Neural cell (in vitro differentiated cells): Measurements from ENCODE around the gene CD8B2. TPM values are rescaled to one million over a fixed set of nuclear protein-coding genes. Genes with fewer than 3 reads are reported as not detected.
"Not testable (repeated sequence)": the region's sequence is repeated elsewhere in the genome, so short reads cannot be mapped to it uniquely, and the experiment has no call there.

Experiments
- H2AFZ ChIP-seq: fragments of 200-600, 300-800 bp; sonication (generic), shearing (Covaris generic); 2 replicates; pipeline ENCODE4 v1.6.0; 2014; ENCODE audit warnings: low read depth, mild to moderate bottlenecking, antibody characterized with exemption, low read length, moderate library complexity
- H3F3A ChIP-seq: fragments of 200-600 bp; shearing (Covaris generic); 2 replicates; pipeline ENCODE4 v1.6.1; 2016; ENCODE audit warnings: mild to moderate bottlenecking, moderate library complexity, mixed read lengths, antibody characterized with exemption, low read length; ENCODE audit not compliant: insufficient read depth, poor library complexity, severe bottlenecking
- H3K27ac ChIP-seq: fragments of 200-600, 300-800 bp; sonication (generic), shearing (Covaris generic); 2 replicates; pipeline ENCODE4 v1.5.1; 2014; ENCODE audit warnings: mild to moderate bottlenecking, low read length, moderate library complexity
- H3K27me3 ChIP-seq: fragments of 300-800, 200-600 bp; sonication (generic), shearing (Covaris generic); 2 replicates; pipeline ENCODE4 v1.6.0; 2014; ENCODE audit warnings: mild to moderate bottlenecking, low read depth, low read length, moderate library complexity; ENCODE audit not compliant: insufficient read depth
- H3K36me3 ChIP-seq: fragments of 300-800, 200-600 bp; sonication (generic), shearing (Covaris generic); 2 replicates; pipeline ENCODE4 v1.5.1; 2014; ENCODE audit warnings: mild to moderate bottlenecking, antibody characterized with exemption, low read length, moderate library complexity; ENCODE audit not compliant: insufficient read depth
- H3K4me2 ChIP-seq: fragments of 300-800, 200-600 bp; sonication (generic), shearing (Covaris generic); 2 replicates; pipeline ENCODE4 v1.6.0; 2014; ENCODE audit warnings: mild to moderate bottlenecking, low read length
- H3K4me3 ChIP-seq: fragments of 300-800, 200-600 bp; sonication (generic), shearing (Covaris generic); 2 replicates; pipeline ENCODE4 v1.5.1; 2014; ENCODE audit warnings: mild to moderate bottlenecking, low read length, moderate library complexity
- H3K79me2 ChIP-seq: fragments of 200-600 bp; shearing (Covaris generic); replicated peaks from 2 replicates; pipeline ENCODE4 v1.6.0; 2014; ENCODE audit warnings: mild to moderate bottlenecking, low read length, moderate library complexity; ENCODE audit not compliant: insufficient read depth
- H3K9ac ChIP-seq: fragments of 300-800, 200-600 bp; sonication (generic), shearing (Covaris generic); 2 replicates; pipeline ENCODE4 v1.6.1; 2016; ENCODE audit warnings: mild to moderate bottlenecking, low read length, mixed read lengths
- H3K9me2 ChIP-seq: fragments of 200-600 bp; shearing (Covaris generic); 2 replicates; pipeline ENCODE4 v1.6.1; 2016; ENCODE audit warnings: mild to moderate bottlenecking, low read length, mixed read lengths; ENCODE audit not compliant: insufficient read depth
- H3K9me3 ChIP-seq: fragments of 200-600, 300-800 bp; sonication (generic), shearing (Covaris generic); 2 replicates; pipeline ENCODE4 v1.6.1; 2016; ENCODE audit warnings: mild to moderate bottlenecking, mixed run types, low read length, moderate library complexity, mixed read lengths
- H4K20me1 ChIP-seq: fragments of 200-600 bp; shearing (Covaris generic); 2 replicates; pipeline ENCODE4 v1.6.1; 2016; ENCODE audit warnings: mild to moderate bottlenecking, mixed run types; ENCODE audit not compliant: insufficient read depth
- EP300 ChIP-seq: fragments of 450-650 bp; conservative IDR thresholded peaks from 2 replicates; pipeline ENCODE4 v1.6.1; 2014; ENCODE audit warnings: antibody characterized with exemption, mild to moderate bottlenecking, moderate library complexity; ENCODE audit not compliant: poor library complexity, severe bottlenecking
- EZH2 ChIP-seq: fragments of 200-600, 300-800 bp; shearing (Covaris generic), sonication (generic); IDR thresholded peaks from 2 replicates; pipeline ENCODE4 v1.6.1; 2014; ENCODE audit warnings: antibody characterized with exemption, low read length, borderline replicate concordance, mild to moderate bottlenecking; ENCODE audit not compliant: insufficient read depth, poor library complexity, severe bottlenecking
- MXI1 ChIP-seq: fragments of 450-650 bp; conservative IDR thresholded peaks from 2 replicates; pipeline ENCODE4 v1.6.1; 2014; ENCODE audit warnings: antibody characterized with exemption, mild to moderate bottlenecking; ENCODE audit not compliant: poor library complexity, severe bottlenecking
- POLR2AphosphoS5 ChIP-seq: IDR thresholded peaks from 2 replicates; pipeline ENCODE4 v1.6.1; 2012
- RAD21 ChIP-seq: fragments of 450-650 bp; conservative IDR thresholded peaks from 2 replicates; pipeline ENCODE4 v1.6.1; 2014; ENCODE audit warnings: antibody characterized with exemption, mild to moderate bottlenecking, moderate library complexity
- SMC3 ChIP-seq: fragments of 450-650 bp; conservative IDR thresholded peaks from 2 replicates; pipeline ENCODE4 v1.6.1; 2014; ENCODE audit warnings: antibody characterized with exemption, mild to moderate bottlenecking, moderate library complexity; ENCODE audit not compliant: poor library complexity
- TAF1 ChIP-seq: IDR thresholded peaks from 2 replicates; pipeline ENCODE4 v1.6.1; 2012; ENCODE audit warnings: low read depth
- polyA plus RNA-seq: library from polyadenylated mRNA; depleted of rRNA; stranded (reverse); fragments of >200 nt; gene quantifications from 2 replicates; pipeline ENCODE4 v1.2.3, GENCODE V29; 2014
- TF ChIP-seq, protein P1 (sequence below): IDR thresholded peaks from 2 replicates; pipeline ENCODE4 v1.6.1; 2012; ENCODE audit warnings: borderline replicate concordance
- TF ChIP-seq, protein P2 (sequence below): fragments of 450-650 bp; IDR thresholded peaks from 2 replicates; pipeline ENCODE4 v1.5.1; 2014; ENCODE audit warnings: antibody characterized with exemption, mild to moderate bottlenecking, moderate library complexity; ENCODE audit not compliant: poor library complexity, severe bottlenecking

Gene CD8B2
- polyA plus RNA-seq, 1 donor from 2014 or later: not detected

GRCh38 chr2:106553321-106553720, 66.2 kb downstream of the CD8B2 start:
- H3K36me3 ChIP-seq: no peaks in the 10 kb centered on the region
- no peaks in the 10 kb centered on the region for H3K27me3 ChIP-seq
- no peak overlapping the region for H3K4me2 ChIP-seq
- H3K9me3 ChIP-seq: no peaks in the 10 kb centered on the region
- no peak overlapping the region for H3K4me3 ChIP-seq
- H3F3A ChIP-seq: no peaks in the 10 kb centered on the region
- no peak overlapping the region for H3K27ac ChIP-seq
- no peaks in the 10 kb centered on the region for H3K9me2 ChIP-seq
- no peak overlapping the region for H2AFZ ChIP-seq
- H4K20me1 ChIP-seq: no peaks in the 10 kb centered on the region
- no peaks in the 10 kb centered on the region for H3K79me2 ChIP-seq
- TF ChIP-seq POLR2AphosphoS5 (no peak), EZH2 (no peak)
- no peak overlapping the region for H3K9ac ChIP-seq

- Histone ChIP-seq H3K9ac (no peak overlapping the region), H4K20me1 (no peaks in the 10 kb centered on the region), H3K27me3 (no peaks in the 10 kb centered on the region), H3K4me3 (no peak overlapping the region), H3K4me2 (no peak overlapping the region), H3K9me3 (no peaks in the 10 kb centered on the region), H2AFZ (no peak overlapping the region), H3K27ac (no peak overlapping the region), H3K36me3 (no peaks in the 10 kb centered on the region), H3K79me2 (no peaks in the 10 kb centered on the region), H3F3A (no peaks in the 10 kb centered on the region), H3K9me2 (no peaks in the 10 kb centered on the region)
- TF ChIP-seq, protein P1, sequence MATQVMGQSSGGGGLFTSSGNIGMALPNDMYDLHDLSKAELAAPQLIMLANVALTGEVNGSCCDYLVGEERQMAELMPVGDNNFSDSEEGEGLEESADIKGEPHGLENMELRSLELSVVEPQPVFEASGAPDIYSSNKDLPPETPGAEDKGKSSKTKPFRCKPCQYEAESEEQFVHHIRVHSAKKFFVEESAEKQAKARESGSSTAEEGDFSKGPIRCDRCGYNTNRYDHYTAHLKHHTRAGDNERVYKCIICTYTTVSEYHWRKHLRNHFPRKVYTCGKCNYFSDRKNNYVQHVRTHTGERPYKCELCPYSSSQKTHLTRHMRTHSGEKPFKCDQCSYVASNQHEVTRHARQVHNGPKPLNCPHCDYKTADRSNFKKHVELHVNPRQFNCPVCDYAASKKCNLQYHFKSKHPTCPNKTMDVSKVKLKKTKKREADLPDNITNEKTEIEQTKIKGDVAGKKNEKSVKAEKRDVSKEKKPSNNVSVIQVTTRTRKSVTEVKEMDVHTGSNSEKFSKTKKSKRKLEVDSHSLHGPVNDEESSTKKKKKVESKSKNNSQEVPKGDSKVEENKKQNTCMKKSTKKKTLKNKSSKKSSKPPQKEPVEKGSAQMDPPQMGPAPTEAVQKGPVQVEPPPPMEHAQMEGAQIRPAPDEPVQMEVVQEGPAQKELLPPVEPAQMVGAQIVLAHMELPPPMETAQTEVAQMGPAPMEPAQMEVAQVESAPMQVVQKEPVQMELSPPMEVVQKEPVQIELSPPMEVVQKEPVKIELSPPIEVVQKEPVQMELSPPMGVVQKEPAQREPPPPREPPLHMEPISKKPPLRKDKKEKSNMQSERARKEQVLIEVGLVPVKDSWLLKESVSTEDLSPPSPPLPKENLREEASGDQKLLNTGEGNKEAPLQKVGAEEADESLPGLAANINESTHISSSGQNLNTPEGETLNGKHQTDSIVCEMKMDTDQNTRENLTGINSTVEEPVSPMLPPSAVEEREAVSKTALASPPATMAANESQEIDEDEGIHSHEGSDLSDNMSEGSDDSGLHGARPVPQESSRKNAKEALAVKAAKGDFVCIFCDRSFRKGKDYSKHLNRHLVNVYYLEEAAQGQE: no peak
- TF ChIP-seq RAD21 (no peak), MXI1 (no peak), TAF1 (no peak), EZH2 (no peak), EP300 (no peak), SMC3 (no peak), POLR2AphosphoS5 (no peak)
- TF ChIP-seq, protein P2, sequence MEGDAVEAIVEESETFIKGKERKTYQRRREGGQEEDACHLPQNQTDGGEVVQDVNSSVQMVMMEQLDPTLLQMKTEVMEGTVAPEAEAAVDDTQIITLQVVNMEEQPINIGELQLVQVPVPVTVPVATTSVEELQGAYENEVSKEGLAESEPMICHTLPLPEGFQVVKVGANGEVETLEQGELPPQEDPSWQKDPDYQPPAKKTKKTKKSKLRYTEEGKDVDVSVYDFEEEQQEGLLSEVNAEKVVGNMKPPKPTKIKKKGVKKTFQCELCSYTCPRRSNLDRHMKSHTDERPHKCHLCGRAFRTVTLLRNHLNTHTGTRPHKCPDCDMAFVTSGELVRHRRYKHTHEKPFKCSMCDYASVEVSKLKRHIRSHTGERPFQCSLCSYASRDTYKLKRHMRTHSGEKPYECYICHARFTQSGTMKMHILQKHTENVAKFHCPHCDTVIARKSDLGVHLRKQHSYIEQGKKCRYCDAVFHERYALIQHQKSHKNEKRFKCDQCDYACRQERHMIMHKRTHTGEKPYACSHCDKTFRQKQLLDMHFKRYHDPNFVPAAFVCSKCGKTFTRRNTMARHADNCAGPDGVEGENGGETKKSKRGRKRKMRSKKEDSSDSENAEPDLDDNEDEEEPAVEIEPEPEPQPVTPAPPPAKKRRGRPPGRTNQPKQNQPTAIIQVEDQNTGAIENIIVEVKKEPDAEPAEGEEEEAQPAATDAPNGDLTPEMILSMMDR: no peak
Measured at GRCh38 chr2:106554411-106554810, 67.2 kb downstream of the CD8B2 start.

DNA sequence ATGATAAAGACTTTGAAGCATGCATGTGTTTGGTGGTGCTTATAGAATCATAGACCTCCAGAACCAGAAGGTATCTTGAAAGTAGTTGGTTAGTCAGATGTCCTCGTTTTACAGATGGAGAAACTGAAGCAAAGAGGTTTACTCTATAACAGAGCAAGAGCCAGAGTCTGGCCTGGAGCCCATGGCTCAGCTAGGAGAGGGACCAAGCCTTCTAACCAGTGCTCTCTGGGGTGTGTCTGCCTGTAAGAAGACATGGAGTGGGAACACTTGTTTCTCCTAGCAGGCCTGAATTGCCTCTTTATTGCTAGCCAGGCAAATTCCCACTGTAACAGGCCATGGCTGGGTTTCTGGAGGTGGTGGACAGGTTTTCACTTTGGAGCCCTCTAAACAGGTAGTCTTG, 67.9 kb downstream of the CD8B2 start:
- no peak for TF ChIP-seq RAD21
- no peak for TF ChIP-seq EZH2
- no peak for TF ChIP-seq EP300
- TF ChIP-seq, protein P2: no peak
- TF ChIP-seq TAF1: no peak
- TF ChIP-seq POLR2AphosphoS5: no peak

GRCh38 chr2:106559786-106560185, 72.6 kb downstream of the CD8B2 start:
- not testable (repeated sequence) for H3K27me3 ChIP-seq, H3K79me2 ChIP-seq, H3F3A ChIP-seq

More for the DNA sequence above, 67.9 kb downstream of the CD8B2 start:
- H2AFZ ChIP-seq: no peak overlapping the region
- H3K36me3 ChIP-seq: no peaks in the 10 kb centered on the region
- H3K27ac ChIP-seq: no peak overlapping the region
- H3F3A ChIP-seq: no peaks in the 10 kb centered on the region
- no peak overlapping the region for H3K9ac ChIP-seq
- H3K4me3 ChIP-seq: no peak overlapping the region
- no peaks in the 10 kb centered on the region for H4K20me1 ChIP-seq
- no peaks in the 10 kb centered on the region for H3K9me2 ChIP-seq
- H3K27me3 ChIP-seq: no peaks in the 10 kb centered on the region
- no peaks in the 10 kb centered on the region for H3K79me2 ChIP-seq
- no peak overlapping the region for H3K4me2 ChIP-seq
- H3K9me3 ChIP-seq: no peaks in the 10 kb centered on the region

More at GRCh38 chr2:106559786-106560185, 72.6 kb downstream of the CD8B2 start:
- not testable (repeated sequence) for H3K4me3 ChIP-seq, H4K20me1 ChIP-seq, H3K9ac ChIP-seq, H3K4me2 ChIP-seq, H3K27ac ChIP-seq, H2AFZ ChIP-seq, H3K9me2 ChIP-seq, H3K36me3 ChIP-seq, H3K9me3 ChIP-seq
